ENCODE measurements around the gene TBL1XR1.

The TBL1XR1 gene

GRCh38 chr3:177106184-177106583, 91.1 kb downstream of the TBL1XR1 start:
- no peak for DNase-seq

GRCh38 chr3:177105623-177106022, 91.7 kb downstream of the TBL1XR1 start:
- no peak for DNase-seq

GRCh38 chr3:177104299-177104992, 92.8 kb downstream of the TBL1XR1 start:
- no peak for DNase-seq

GRCh38 chr3:177102553-177102952, 94.7 kb downstream of the TBL1XR1 start:
- no peak for DNase-seq

GRCh38 chr3:177098551-177098950, 98.7 kb downstream of the TBL1XR1 start:
- no peak for DNase-seq

- no peak for DNase-seq
Observed at GRCh38 chr3:177096615-177097014, 100.7 kb downstream of the TBL1XR1 start.

- DNase-seq, result no peak
Observed at GRCh38 chr3:177093966-177094365, 103.3 kb downstream of the TBL1XR1 start.

GRCh38 chr3:177089901-177090300, 107.4 kb downstream of the TBL1XR1 start:
- no peak for DNase-seq

GRCh38 chr3:177089110-177089509, 108.2 kb downstream of the TBL1XR1 start:
- DNase-seq, result no peak

GRCh38 chr3:177085794-177086193, 111.5 kb downstream of the TBL1XR1 start:
- no peak for DNase-seq

GRCh38 chr3:177084616-177085015, 112.7 kb downstream of the TBL1XR1 start:
- no peak for DNase-seq

- DNase-seq, result no peak
Observed at GRCh38 chr3:177080122-177080521, 117.2 kb downstream of the TBL1XR1 start.

- DNase-seq, result no peak
Observed at GRCh38 chr3:177079684-177080083, 117.6 kb downstream of the TBL1XR1 start.

GRCh38 chr3:177071496-177072156, 125.7 kb downstream of the TBL1XR1 start:
- no peak for DNase-seq

- DNase-seq, result no peak
Observed at GRCh38 chr3:177069514-177070329, 127.6 kb downstream of the TBL1XR1 start.

GRCh38 chr3:177068967-177069366, 128.3 kb downstream of the TBL1XR1 start:
- no peak for DNase-seq

- DNase-seq, result no peak
Observed at GRCh38 chr3:177066068-177066467, 131.2 kb downstream of the TBL1XR1 start.

- DNase-seq, result no peak
Observed at GRCh38 chr3:177065285-177066033, 131.8 kb downstream of the TBL1XR1 start.

GRCh38 chr3:177062052-177062732, 135.1 kb downstream of the TBL1XR1 start:
- DNase-seq, result no peak

GRCh38 chr3:177061369-177061768, 135.9 kb downstream of the TBL1XR1 start:
- no peak for DNase-seq

- DNase-seq, result no peak
Observed at GRCh38 chr3:177060492-177060891, 136.8 kb downstream of the TBL1XR1 start.

- DNase-seq, result no peak
Observed at GRCh38 chr3:177058648-177059047, 138.6 kb downstream of the TBL1XR1 start.

Data from right forelimb (tissue), 1 donor.